ENCODE data around the gene FTSJ1.
"Not testable (repeated sequence)": the region's sequence is repeated elsewhere in the genome, so short reads cannot be mapped to it uniquely, and the experiment has no call there.

Gene FTSJ1

GRCh38 chrX:48520976-48521352 is 45.0 kb downstream of the FTSJ1 start:
- in situ Hi-C loops (cut with HindIII; ENCODE audit: low sequenced_read_pairs): no loop called here

GRCh38 chrX:48521353-48522243 is 45.6 kb downstream of the FTSJ1 start, which contains the start of gene EBP:
TSS of gene EBP (plus strand) at chrX:48521808. CDS start at chrX:48523772, 1,964 bp downstream.
- in situ Hi-C loops (cut with HindIII; ENCODE audit: low sequenced_read_pairs): no loop called here

GRCh38 chrX:48522291-48522690 is 46.3 kb downstream of the FTSJ1 start:
- in situ Hi-C loops (cut with HindIII; ENCODE audit: low sequenced_read_pairs): no loop called here

- in situ Hi-C loops (cut with HindIII; ENCODE audit: low sequenced_read_pairs): no loop called here
Observed at GRCh38 chrX:48523682-48524081, 47.7 kb downstream of the FTSJ1 start.

- in situ Hi-C loops (cut with HindIII; ENCODE audit: low sequenced_read_pairs): not testable (repeated sequence)
Observed at GRCh38 chrX:48525853-48526252, 49.9 kb downstream of the FTSJ1 start.

- in situ Hi-C loops (cut with HindIII; ENCODE audit: low sequenced_read_pairs): no loop called here
Observed at GRCh38 chrX:48530736-48531135, 54.7 kb downstream of the FTSJ1 start.

- in situ Hi-C loops (cut with HindIII; ENCODE audit: low sequenced_read_pairs): no loop called here
Observed at GRCh38 chrX:48531358-48531959, 55.5 kb downstream of the FTSJ1 start.

- in situ Hi-C loops (cut with HindIII; ENCODE audit: low sequenced_read_pairs): no loop called here
Observed at GRCh38 chrX:48532161-48532560, 56.2 kb downstream of the FTSJ1 start.

GRCh38 chrX:48533165-48533564 is 57.2 kb downstream of the FTSJ1 start:
- in situ Hi-C loops (cut with HindIII; ENCODE audit: low sequenced_read_pairs): no loop called here
